NK-92 (cell line): ENCODE measurements around the gene FAM168A.
"Not testable (repeated sequence)": the region's sequence is repeated elsewhere in the genome, so short reads cannot be mapped to it uniquely, and the experiment has no call there.

Experiments
- DNase-seq: peaks from one replicate; lab custom pipeline; 2025; ENCODE audit not compliant: unreplicated experiment; lab: John Stamatoyannopoulos, UW

FAM168A gene

GRCh38 chr11:73436859-73437258, 161.1 kb downstream of the FAM168A start:
- not testable (repeated sequence) for DNase-seq

- no peak for DNase-seq
These were observed 166.5 kb downstream of the FAM168A start for GRCh38 chr11:73431396-73431795.

GRCh38 chr11:73430326-73430725, 167.6 kb downstream of the FAM168A start:
- DNase-seq, result no peak

- DNase-seq, result no peak
These were observed 168.7 kb downstream of the FAM168A start for GRCh38 chr11:73429121-73429750.

GRCh38 chr11:73428699-73429098, 169.2 kb downstream of the FAM168A start:
- no peak for DNase-seq

GRCh38 chr11:73428227-73428626, 169.7 kb downstream of the FAM168A start:
- DNase-seq, result no peak

- no peak for DNase-seq
These were observed 171.6 kb downstream of the FAM168A start for GRCh38 chr11:73426219-73426850.

- DNase-seq, result no peak
These were observed 172.8 kb downstream of the FAM168A start for GRCh38 chr11:73425108-73425507.

GRCh38 chr11:73423506-73423905, 174.4 kb downstream of the FAM168A start:
- DNase-seq, result no peak

- DNase-seq, result no peak
These were observed 175.0 kb downstream of the FAM168A start for GRCh38 chr11:73422886-73423285.

- DNase-seq, result no peak
These were observed 177.8 kb downstream of the FAM168A start for GRCh38 chr11:73420136-73420535.

- no peak for DNase-seq
These were observed 181.1 kb downstream of the FAM168A start for GRCh38 chr11:73416786-73417185.

- no peak for DNase-seq
These were observed 181.9 kb downstream of the FAM168A start for GRCh38 chr11:73415854-73416615.

GRCh38 chr11:73414977-73415651, 182.8 kb downstream of the FAM168A start:
- DNase-seq, result no peak

GRCh38 chr11:73413256-73413655, 184.7 kb downstream of the FAM168A start:
- no peak for DNase-seq

GRCh38 chr11:73412308-73412707, 185.6 kb downstream of the FAM168A start:
- no peak for DNase-seq

GRCh38 chr11:73411031-73411430, 186.9 kb downstream of the FAM168A start:
- no peak for DNase-seq

GRCh38 chr11:73410627-73411026, 187.3 kb downstream of the FAM168A start:
- no peak for DNase-seq

GRCh38 chr11:73409431-73409830, 188.5 kb downstream of the FAM168A start:
- no peak for DNase-seq

GRCh38 chr11:73406619-73407018, 191.3 kb downstream of the FAM168A start:
- DNase-seq, result no peak

- DNase-seq, result no peak
These were observed 191.8 kb downstream of the FAM168A start for GRCh38 chr11:73406131-73406530.

GRCh38 chr11:73405146-73405510, 192.8 kb downstream of the FAM168A start:
- no peak for DNase-seq
